COR-L47 (cell line): Measurements from ENCODE around the gene NISCH.
A peak's percentile ranks its signal among the peaks of the same experiment; 100 is the strongest.

Experiments used
- DNase-seq: peaks from one replicate; lab custom pipeline; 2025; lab: John Stamatoyannopoulos, UW

The NISCH gene

GRCh38 chr3:52435246-52436101, 19.9 kb upstream of the NISCH start:
- DNase-seq: no peak

- no peak for DNase-seq
Measured at GRCh38 chr3:52436500-52437149, 18.8 kb upstream of the NISCH start.

GRCh38 chr3:52437326-52438103, 17.9 kb upstream of the NISCH start:
- DNase-seq: no peak

- DNase-seq: no peak
Measured at GRCh38 chr3:52438104-52438376, 17.4 kb upstream of the NISCH start.

- no peak for DNase-seq
Measured at GRCh38 chr3:52438579-52439425, 16.6 kb upstream of the NISCH start.

- no peak for DNase-seq
Measured at GRCh38 chr3:52439426-52440248, 15.8 kb upstream of the NISCH start.

- DNase-seq: no peak
Measured at GRCh38 chr3:52440249-52440551, 15.2 kb upstream of the NISCH start.

GRCh38 chr3:52440671-52441070, 14.7 kb upstream of the NISCH start:
- no peak for DNase-seq

GRCh38 chr3:52441091-52441771, 14.2 kb upstream of the NISCH start:
- DNase-seq: no peak

GRCh38 chr3:52441772-52442332, 13.6 kb upstream of the NISCH start:
- no peak for DNase-seq

- no peak for DNase-seq
Measured at GRCh38 chr3:52442409-52443267, 12.8 kb upstream of the NISCH start.

- no peak for DNase-seq
Measured at GRCh38 chr3:52443268-52443610, 12.2 kb upstream of the NISCH start.

GRCh38 chr3:52443791-52444687, 11.4 kb upstream of the NISCH start:
- no peak for DNase-seq

GRCh38 chr3:52444860-52445793, 10.3 kb upstream of the NISCH start, which contains the start of gene SEMA3G:
Gene SEMA3G, minus strand, starts transcription at chr3:52445103. Its CDS starts 76 bp downstream, at chr3:52445027.
- no peak for DNase-seq

GRCh38 chr3:52446042-52446441, 9.4 kb upstream of the NISCH start:
- DNase-seq: no peak

GRCh38 chr3:52446631-52447511, 8.5 kb upstream of the NISCH start:
- DNase-seq: peak; percentile 36
